Heart left ventricle (tissue), 16 donors: ENCODE measurements around the gene ZMIZ2. TPM values are rescaled to one million over a fixed set of nuclear protein-coding genes. Genes with fewer than 3 reads are reported as not detected.

Experiments used
- ATAC-seq, 4 donors: fragments of 200-7000 bp; cut with Tn5 transposase; one replicate each; pipeline ENCODE4 v1.9.1; 2020 to 2022; ENCODE audit warnings: moderate library complexity in 4 of 4, mild to moderate bottlenecking in 3 of 4, moderate number of reproducible peaks in 1 of 4
- DNase-seq, 5 donors: peaks; one replicate each; pipeline ENCODE4 v3.0.0-alpha.2; 2020
- H3K27ac ChIP-seq, 12 donors: fragments of 200-600 bp; sonication (generic) in 4 of 12; one replicate each; pipeline versions ENCODE4 v1.5.0 to v1.8.0; 2016 to 2022; ENCODE audit warnings: mild to moderate bottlenecking in 2 of 12
- H3K27me3 ChIP-seq, 9 donors: fragments of 200-600 bp; sonication (generic) in 2 of 9; one replicate each; pipeline versions ENCODE4 v1.5.1 to v1.8.0; 2016 to 2022; ENCODE audit warnings: mild to moderate bottlenecking in 3 of 9
- H3K36me3 ChIP-seq, 9 donors: fragments of 200-600 bp; sonication (generic) in 2 of 9; one replicate each; pipeline versions ENCODE4 v1.5.0 to v1.8.0; 2018 to 2022; ENCODE audit warnings: mild to moderate bottlenecking in 2 of 9
- H3K4me1 ChIP-seq, 12 donors: fragments of 200-600 bp; sonication (generic) in 4 of 12; one replicate each; pipeline versions ENCODE4 v1.5.0 to v1.8.0; 2016 to 2022; ENCODE audit warnings: mild to moderate bottlenecking in 3 of 12
- H3K4me3 ChIP-seq, 12 donors: fragments of 200-600 bp; sonication (generic) in 4 of 12; one replicate each; pipeline versions ENCODE4 v1.5.0 to v1.8.0; 2017 to 2022; ENCODE audit warnings: mild to moderate bottlenecking in 9 of 12, moderate library complexity in 4 of 12
- H3K9me3 ChIP-seq, 12 donors: fragments of 200-600 bp; sonication (generic) in 4 of 12; one replicate each; pipeline versions ENCODE4 v1.5.0 to v1.8.0; 2016 to 2022; ENCODE audit warnings: mild to moderate bottlenecking in 1 of 12
- CTCF ChIP-seq, 12 donors: fragments of 200-600 bp; sonication (generic) in 4 of 12; IDR thresholded peaks; one replicate each; pipeline versions ENCODE4 v1.5.0 to v1.8.0; 2018 to 2022; ENCODE audit warnings: antibody characterized with exemption in 12 of 12, mild to moderate bottlenecking in 5 of 12
- POLR2A ChIP-seq, 2 donors: fragments of 450-650 bp; IDR thresholded peaks; one replicate each; pipeline ENCODE4 v1.6.1; 2017; ENCODE audit warnings: antibody characterized with exemption in 2 of 2, mild to moderate bottlenecking in 2 of 2, moderate library complexity in 2 of 2
- WGBS, 4 donors: extraction: QIAGEN DNeasy Blood & Tissue Kit in 2 of 4; methylation state at CpG; one replicate each; pipeline versions ENCODE4 v1.1.5 to v1.1.7; 2013 to 2018; 5-methylcytosine and 5-hydroxymethylcytosine counted together
- intact Hi-C, 10 donors: fragments of 100-400 bp; cut with DNase I; formaldehyde crosslinking; loops; one replicate each; pipeline versions ENCODE4 v1.11.1 to v1.14.2; 2022
- polyA plus RNA-seq, 2 donors: library from polyadenylated mRNA; stranded (reverse); fragments of 200-250 nt; gene quantifications; one replicate each; pipeline ENCODE4 v1.2.3, GENCODE V29; 2013
- total RNA-seq, 9 donors: library from RNA; depleted of rRNA in 2 of 9; stranded (reverse); fragments of >200 nt in 2 of 9; fragmentation: NEBNext Ultra II Directional in 3 of 9; extraction: Animal tissue kit (Norgen Biotek cat#: 25700) in 3 of 9; gene quantifications; one replicate each; pipeline versions ENCODE4 v1.1.0 to v1.2.4, GENCODE V29; 2016 to 2023
- donor health status: ischemic (EF 13 %, LVEDD 7.1; RV severe dilation, severe dysfunction).
- donor health status: healthy with polysubstance abuse.
- donor health status: DM: no; HTN: yes; CAD: no.
- donor health status: DM: no; HTN: no; CAD: no.
- donor health status: ischemic (EF 25% LVEDD 6.9; RV normal size, moderate dysfunction).
- donor health status: ischemic (EF 25% LVEDD 5.7; RV mildly dilated, moderate dysfunction).
- donor health status: healthy.
- donor health status: DM: yes; HTN: yes; CAD: no.
- donor health status: ischemic (EF 35%, LVEDD 5.7; RV mildly dilated, moderate dysfunction).
- donor health status: nonischemic (EF 11% LVEDD 7.7; RV severe dilation, severe dysfunction).
- donor health status: DM: yes; HTN: yes; CAD: no.
- donor health status: PGD.
- donor health status: ischemic (EF 29% LVEDD 5.4; RV normal size, mild dysfunction).
- donor health status: nonischemic (EF 23%, LVEDD 6.1; RV moderate dilation, normal function).

The ZMIZ2 gene
- total and polyA plus RNA-seq, 11 donors: 18.5 to 71.5 (median 45.7) TPM

- no peak for TF ChIP-seq POLR2A (IDR thresholded peaks at IDR 0.05)
- no peak for TF ChIP-seq CTCF (IDR thresholded peaks at IDR 0.05)
- H3K27me3 ChIP-seq: no peaks in the 10 kb centered on the region
- peaks cover 0 to 57% (median 40%) of the 10 kb centered on the region in 9 donors for H3K36me3 ChIP-seq
- peaks cover 0 to 63% (median 45%) of the 10 kb centered on the region in 12 donors for H3K4me1 ChIP-seq
- ATAC-seq: peak in 1 of 4 donors; percentile 7
- no peaks in the 10 kb centered on the region for H3K9me3 ChIP-seq
- 47 to 64% (median 61%) methylated on average over 11 to 17 of the region's 17 CpGs for WGBS, 4 donors
- H3K4me3 ChIP-seq: no peak overlapping the region
- peak overlapping the region in 10 of 12 donors; percentile 22 to 67 (median 39) for H3K27ac ChIP-seq
- no peak for DNase-seq
- intact Hi-C loops: loop anchor here in 3 of 10 donors (10.0 kb wide), 3 partner anchors 51 to 171 kb away; partner anchors contain the start of genes H2AZ2 (in 1 of the 3) and TMED4 (in 1 of the 3)
These were observed 7.3 kb downstream of the ZMIZ2 start for GRCh38 chr7:44755698-44756627.

- intact Hi-C loops: loop anchor here in 3 of 10 donors (10.0 kb wide), 3 partner anchors 52 to 172 kb away; partner anchors contain the start of genes H2AZ2 (in 1 of the 3) and TMED4 (in 1 of the 3)
- no peaks in the 10 kb centered on the region for H3K9me3 ChIP-seq
- H3K27me3 ChIP-seq: no peaks in the 10 kb centered on the region
- peak overlapping the region in 1 of 12 donors; percentile 17 for H3K27ac ChIP-seq
- H3K4me1 ChIP-seq: peaks cover 0 to 54% (median 37%) of the 10 kb centered on the region in 12 donors
- ATAC-seq (no peak), DNase-seq (no peak)
- WGBS, 4 donors: 81 to 90% (median 87%) methylated on average over 8 to 12 of the region's 12 CpGs
- no peak overlapping the region for H3K4me3 ChIP-seq
- no peak for TF ChIP-seq POLR2A (IDR thresholded peaks at IDR 0.05)
- H3K36me3 ChIP-seq: peaks cover 0 to 59% (median 49%) of the 10 kb centered on the region in 9 donors
These were observed 8.3 kb downstream of the ZMIZ2 start for GRCh38 chr7:44756904-44757303.

DNA sequence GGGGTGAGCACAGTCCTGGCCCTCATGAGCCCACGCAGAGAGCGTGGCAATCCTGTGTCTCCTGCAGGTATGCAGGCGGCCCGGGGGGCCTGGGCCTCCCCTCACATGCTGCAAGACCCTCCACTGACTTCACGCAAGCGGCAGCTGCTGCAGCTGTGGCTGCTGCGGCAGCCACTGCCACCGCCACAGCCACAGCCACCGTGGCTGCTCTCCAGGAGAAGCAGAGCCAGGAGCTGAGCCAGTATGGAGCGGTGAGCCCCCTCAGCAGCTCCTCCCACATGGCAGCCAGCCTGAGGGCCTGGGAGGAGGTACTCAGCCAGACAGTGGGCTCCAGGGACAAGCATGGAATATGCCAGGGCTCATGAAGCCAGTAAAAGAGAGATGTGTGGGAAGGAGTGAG, 8.7 kb downstream of the ZMIZ2 start:
- 40 to 58% (median 51%) methylated on average over 9 to 10 of the region's 10 CpGs for WGBS, 4 donors
- peak overlapping the region in 1 of 12 donors; percentile 17 for H3K27ac ChIP-seq
- ATAC-seq (peak; percentile 57 to 79 (median 75)), DNase-seq (peak; percentile 72 to 86 (median 77))
- peaks cover 0 to 55% (median 41%) of the 10 kb centered on the region in 12 donors for H3K4me1 ChIP-seq
- no peak overlapping the region for H3K4me3 ChIP-seq
- TF ChIP-seq CTCF (IDR thresholded peaks at IDR 0.05): no peak
- TF ChIP-seq POLR2A (IDR thresholded peaks at IDR 0.05): no peak
- H3K27me3 ChIP-seq: no peaks in the 10 kb centered on the region
- H3K36me3 ChIP-seq: peaks cover 0 to 63% (median 53%) of the 10 kb centered on the region in 9 donors
- H3K9me3 ChIP-seq: no peaks in the 10 kb centered on the region
- intact Hi-C loops: loop anchor here in 3 of 10 donors (10.0 kb wide), 3 partner anchors 53 to 173 kb away; partner anchors contain the start of genes H2AZ2 (in 1 of the 3) and TMED4 (in 1 of the 3)

GRCh38 chr7:44757739-44758138, 9.1 kb downstream of the ZMIZ2 start:
- ATAC-seq (no peak), DNase-seq (no peak)
- Histone ChIP-seq H3K9me3 (no peaks in the 10 kb centered on the region), H3K27me3 (no peaks in the 10 kb centered on the region), H3K27ac (peak overlapping the region in 1 of 12 donors; percentile 17), H3K36me3 (peaks cover 0 to 67% (median 57%) of the 10 kb centered on the region in 9 donors), H3K4me1 (peaks cover 0 to 55% (median 39%) of the 10 kb centered on the region in 12 donors), H3K4me3 (no peak overlapping the region)
- TF ChIP-seq POLR2A (IDR thresholded peaks at IDR 0.05) (no peak), CTCF (IDR thresholded peaks at IDR 0.05) (no peak)
- WGBS, 4 donors: 81 to 95% (median 90%) methylated on average over 5 to 7 of the region's 7 CpGs
- intact Hi-C loops: loop anchor here in 3 of 10 donors (10.0 kb wide), 3 partner anchors 53 to 173 kb away; partner anchors contain the start of genes H2AZ2 (in 1 of the 3) and TMED4 (in 1 of the 3)
